Measurements from ENCODE around the gene CRTAC1. TPM values are rescaled to one million over a fixed set of nuclear protein-coding genes. Genes with fewer than 3 reads are reported as not detected.

The CRTAC1 gene
- total RNA-seq, 1 experiment from 2014 or later: 0.46 TPM

DNA sequence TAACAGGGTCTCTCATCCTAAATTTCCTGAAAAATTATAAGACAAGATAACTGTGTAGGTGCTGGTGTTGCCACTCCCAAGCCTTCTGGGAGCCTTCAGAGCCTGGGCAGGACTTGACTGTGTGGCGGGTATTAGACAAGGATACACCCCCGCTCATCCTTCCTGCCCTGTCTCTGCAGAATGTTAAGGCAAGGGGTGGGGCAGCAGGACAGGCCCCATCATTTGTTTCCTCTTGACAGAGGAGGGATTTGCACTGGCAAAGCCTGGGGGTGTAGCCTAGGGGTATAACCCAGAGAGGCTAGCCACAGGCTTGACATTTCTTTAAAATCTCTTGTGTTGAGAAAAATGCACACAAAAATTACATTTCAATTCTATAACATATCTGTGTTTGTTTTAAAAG, 117.2 kb downstream of the CRTAC1 start:
- Histone ChIP-seq H2BK20ac (ENCODE audit: low read depth, low read length, poor library complexity, severe bottlenecking) (no peak overlapping the region), H3K9me3 (ENCODE audit: control insufficient read depth, low read depth, low read length) (no peaks in the 10 kb centered on the region), H3K79me2 (ENCODE audit: insufficient read depth, low read length) (no peaks in the 10 kb centered on the region), H4K91ac (ENCODE audit: insufficient read length, low read depth, low read length) (no peak overlapping the region), H3K27ac (ENCODE audit: insufficient read length, low read depth, low read length) (no peak overlapping the region), H3K4ac (ENCODE audit: low read depth, low read length) (no peak overlapping the region), H3K14ac (ENCODE audit: insufficient read depth, low read length) (no peak overlapping the region), H4K20me1 (ENCODE audit: control insufficient read depth, insufficient read depth, insufficient read length) (no peaks in the 10 kb centered on the region), H2BK5ac (ENCODE audit: insufficient read length, low read length) (no peak overlapping the region), H3K4me2 (ENCODE audit: insufficient read depth, insufficient read length, low read length) (no peak overlapping the region), H3K23ac (ENCODE audit: insufficient read length, low read depth, low read length) (no peak overlapping the region), H3K27me3 (ENCODE audit: insufficient read depth, low read length) (no peaks in the 10 kb centered on the region), H2BK15ac (ENCODE audit: low read depth, low read length) (no peak overlapping the region), H3K56ac (ENCODE audit: insufficient read length, low read depth, low read length) (no peak overlapping the region), H2AFZ (ENCODE audit: low read length) (no peak overlapping the region), H3T11ph (ENCODE audit: low read length) (no peak overlapping the region), H3K79me1 (ENCODE audit: insufficient read depth, low read depth, low read length, poor library complexity, severe bottlenecking) (no peaks in the 10 kb centered on the region), H2BK12ac (ENCODE audit: insufficient read length, low read depth, low read length) (no peak overlapping the region), H4K5ac (ENCODE audit: insufficient read length, low read depth, low read length) (no peak overlapping the region), H3K23me2 (ENCODE audit: insufficient read length, low read depth, low read length, poor library complexity, severe bottlenecking) (no peaks in the 10 kb centered on the region), H3K9ac (ENCODE audit: extremely low read depth, insufficient read length, low read length) (no peak overlapping the region), H3K4me1 (ENCODE audit: insufficient read depth, low read length) (no peaks in the 10 kb centered on the region), H4K8ac (replicated peaks; ENCODE audit: insufficient read length, low read depth, low read length) (no peak overlapping the region), H2AK5ac (ENCODE audit: insufficient read length, low read length) (no peak overlapping the region), H2BK120ac (ENCODE audit: low read depth, low read length, poor library complexity, severe bottlenecking) (no peak overlapping the region), H3K18ac (ENCODE audit: insufficient read length, low read depth, low read length) (no peak overlapping the region)
- Mint-ChIP-seq H3K4me1 (peaks cover 3 to 19% of the 10 kb centered on the region in 2 experiments; a peak in 2 of 4 replicates), H3K4me3 (no peak overlapping the region), H3K36me3 (ENCODE audit: insufficient read depth in 1 of 3, low read depth in 3 of 3) (no peaks in the 10 kb centered on the region), H3K9me3 (no peaks in the 10 kb centered on the region), H3K27me3 (ENCODE audit: low read depth) (peaks cover 49% of the 10 kb centered on the region), H3K27ac (0 out of 7 replicates have a peak overlapping the region, but pooled peaks of 1 of the 3 experiments have one; percentile 5)
- WGBS (ENCODE audit: extremely low coverage, insufficient read length, low lambda C conversion rate): no CpG with 5 or more reads among the region's 2 CpGs
- TF ChIP-seq, protein P1, sequence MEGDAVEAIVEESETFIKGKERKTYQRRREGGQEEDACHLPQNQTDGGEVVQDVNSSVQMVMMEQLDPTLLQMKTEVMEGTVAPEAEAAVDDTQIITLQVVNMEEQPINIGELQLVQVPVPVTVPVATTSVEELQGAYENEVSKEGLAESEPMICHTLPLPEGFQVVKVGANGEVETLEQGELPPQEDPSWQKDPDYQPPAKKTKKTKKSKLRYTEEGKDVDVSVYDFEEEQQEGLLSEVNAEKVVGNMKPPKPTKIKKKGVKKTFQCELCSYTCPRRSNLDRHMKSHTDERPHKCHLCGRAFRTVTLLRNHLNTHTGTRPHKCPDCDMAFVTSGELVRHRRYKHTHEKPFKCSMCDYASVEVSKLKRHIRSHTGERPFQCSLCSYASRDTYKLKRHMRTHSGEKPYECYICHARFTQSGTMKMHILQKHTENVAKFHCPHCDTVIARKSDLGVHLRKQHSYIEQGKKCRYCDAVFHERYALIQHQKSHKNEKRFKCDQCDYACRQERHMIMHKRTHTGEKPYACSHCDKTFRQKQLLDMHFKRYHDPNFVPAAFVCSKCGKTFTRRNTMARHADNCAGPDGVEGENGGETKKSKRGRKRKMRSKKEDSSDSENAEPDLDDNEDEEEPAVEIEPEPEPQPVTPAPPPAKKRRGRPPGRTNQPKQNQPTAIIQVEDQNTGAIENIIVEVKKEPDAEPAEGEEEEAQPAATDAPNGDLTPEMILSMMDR (conservative IDR thresholded peaks at IDR 0.05): no peak
- DNase-seq: no peak

All from H9 (cell line).